Anterior cingulate cortex (tissue), 58 donors: ENCODE results near the gene RTN1.

Experiments
- DNase-seq, 58 donors: peaks; one replicate each; lab custom pipeline; 2025; lab: John Stamatoyannopoulos, UW

RTN1 gene

DNA sequence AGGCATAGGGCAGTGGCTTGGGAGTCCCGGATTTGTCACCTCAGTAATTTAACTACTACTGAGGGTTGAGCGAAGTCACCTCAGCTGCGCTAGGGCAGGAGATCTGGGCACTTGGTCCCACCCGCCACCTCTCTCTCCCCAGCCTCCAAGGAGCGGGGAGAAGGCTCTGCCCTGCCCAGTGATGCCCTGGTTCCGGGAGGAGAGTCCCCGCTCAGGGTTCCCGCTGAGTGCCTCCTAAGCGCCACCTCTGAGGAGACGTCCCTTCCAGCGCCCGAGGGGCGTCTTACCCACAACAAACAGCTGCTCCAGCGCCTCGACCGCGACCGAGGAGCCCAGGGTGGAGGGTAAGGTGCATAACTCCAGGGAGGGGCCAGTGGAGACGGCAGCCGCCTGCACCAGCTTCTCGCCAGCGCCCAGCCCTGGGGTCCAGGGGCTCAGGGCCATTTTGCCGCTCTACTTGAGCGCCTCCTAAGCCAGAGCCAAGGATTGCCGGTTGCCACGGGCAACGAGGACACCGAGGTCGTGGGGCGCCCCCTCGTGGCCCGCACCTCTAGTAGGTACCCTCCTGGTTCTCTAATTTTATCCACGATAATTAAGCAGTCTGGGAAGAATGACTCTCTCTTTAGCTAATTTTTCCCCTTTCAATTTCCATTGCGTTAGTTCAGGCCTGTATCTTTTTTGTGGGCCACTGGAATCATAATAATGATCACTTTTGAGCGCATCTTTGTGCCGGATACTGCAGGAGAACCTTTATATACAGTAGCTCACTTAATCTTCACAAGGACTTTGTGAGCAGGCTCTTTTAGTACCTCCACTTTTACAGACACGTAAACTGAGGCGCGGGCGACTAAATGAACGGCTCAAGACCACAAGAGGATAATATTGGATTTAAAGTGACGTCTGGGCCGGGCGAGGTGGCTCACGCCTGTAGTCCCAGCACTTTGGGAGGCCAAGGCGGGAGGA lies 294.0 kb downstream of the RTN1 start, which contains the start of gene CCDC175:
TSS of gene CCDC175 (minus strand) at position 481 of the 963 bp plus-strand sequence. CDS start at position 444, 37 bp downstream.
- peak in 56 of 58 donors; percentile 3 to 86 (median 56) for DNase-seq

DNA sequence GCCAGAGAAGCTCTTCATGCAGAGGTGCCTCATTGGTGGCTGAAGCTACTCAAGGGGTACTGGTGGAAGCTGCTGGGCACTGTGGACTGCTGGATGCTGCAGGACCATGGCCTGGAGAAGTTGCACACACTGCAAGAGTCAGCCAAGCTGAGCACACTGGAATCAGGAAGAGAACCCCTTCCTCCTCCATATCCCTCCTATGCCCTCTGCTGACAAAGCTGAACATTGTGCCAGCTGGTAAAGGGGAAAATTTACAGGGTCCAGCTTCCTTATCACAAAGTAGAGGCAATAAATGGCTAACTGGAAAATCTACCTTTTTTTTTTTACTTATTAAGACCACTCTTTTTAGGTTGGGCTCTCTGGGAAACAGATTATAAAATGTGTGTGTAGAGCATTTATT lies 300.5 kb downstream of the RTN1 start:
- no peak for DNase-seq

DNA sequence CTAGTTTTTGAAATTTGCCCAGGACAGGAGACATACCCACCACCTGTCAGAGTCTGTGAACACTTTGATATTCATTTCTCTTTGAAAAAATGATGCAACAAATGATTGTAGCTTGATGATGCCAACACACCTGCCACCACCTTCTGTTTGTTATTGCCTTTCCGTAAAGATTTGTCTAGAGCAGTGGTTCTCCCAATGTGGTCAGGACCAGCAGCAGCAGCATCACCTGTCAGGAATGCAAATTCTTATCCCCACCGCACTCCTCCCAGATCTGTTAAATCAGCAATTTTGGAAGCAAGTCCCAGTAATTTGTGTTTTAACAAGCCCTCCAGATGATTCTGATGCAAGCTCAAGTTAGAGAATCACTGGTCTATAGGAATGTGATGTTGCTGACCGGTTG lies 303.9 kb downstream of the RTN1 start:
- no peak for DNase-seq

DNA sequence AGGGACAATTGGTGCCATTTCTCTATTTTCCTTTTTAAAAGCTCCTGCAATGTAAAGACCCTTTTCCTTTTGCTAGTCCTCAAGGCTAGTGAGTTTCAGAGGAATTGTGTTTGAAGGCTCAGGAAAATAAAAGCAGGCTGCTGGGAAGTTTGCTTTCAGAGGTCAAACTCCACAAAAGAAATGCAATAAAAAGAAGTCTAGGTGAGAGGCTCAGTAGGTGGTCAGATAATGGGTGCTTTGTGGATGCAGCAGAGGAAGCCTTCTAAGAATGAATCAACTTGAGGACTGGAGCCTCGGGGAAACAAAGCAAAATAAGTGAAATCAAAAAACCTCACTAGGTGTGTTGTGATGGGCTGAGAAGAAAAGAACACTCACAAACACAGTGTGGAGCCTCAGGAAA lies 304.3 kb downstream of the RTN1 start:
- DNase-seq, result no peak

DNA sequence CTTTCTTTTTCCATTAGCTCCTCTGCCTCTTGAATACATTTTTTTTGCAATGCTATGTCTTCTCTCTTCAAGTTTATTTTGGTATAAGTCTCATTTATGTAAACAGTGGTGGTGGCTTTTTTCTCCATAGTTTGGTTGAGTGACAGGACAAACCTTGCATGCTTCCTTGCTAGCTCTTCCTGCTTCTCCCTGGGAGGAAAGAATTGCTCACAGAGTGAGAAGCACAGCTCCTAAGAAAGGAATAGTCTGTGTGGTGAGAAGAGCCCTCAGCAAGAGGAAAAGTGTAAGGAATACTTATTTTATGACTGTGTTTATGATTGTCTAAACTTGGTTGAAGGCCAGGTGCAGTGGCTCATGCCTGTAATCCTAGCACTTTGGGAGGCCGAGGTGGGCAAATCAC lies 305.5 kb downstream of the RTN1 start:
- no peak for DNase-seq

DNA sequence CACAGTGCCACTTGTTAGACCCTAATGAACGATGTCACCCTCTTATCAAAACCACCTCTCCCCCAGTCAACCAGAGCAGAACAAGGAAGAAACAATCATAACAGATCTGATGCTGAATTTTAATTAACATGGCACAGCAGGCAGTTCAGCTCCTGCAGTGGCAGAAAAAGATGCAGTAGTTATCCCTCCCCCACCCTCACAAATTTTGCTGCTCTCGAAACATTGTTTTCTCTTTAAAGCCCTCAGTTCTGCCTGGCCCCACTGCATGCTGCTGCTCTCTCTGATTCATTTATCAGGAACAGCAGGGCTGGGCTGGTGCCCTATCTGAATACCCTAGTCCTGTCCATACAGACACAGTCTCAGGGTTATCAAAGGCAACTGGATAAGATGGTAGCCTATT lies 306.2 kb downstream of the RTN1 start:
- no peak for DNase-seq

DNA sequence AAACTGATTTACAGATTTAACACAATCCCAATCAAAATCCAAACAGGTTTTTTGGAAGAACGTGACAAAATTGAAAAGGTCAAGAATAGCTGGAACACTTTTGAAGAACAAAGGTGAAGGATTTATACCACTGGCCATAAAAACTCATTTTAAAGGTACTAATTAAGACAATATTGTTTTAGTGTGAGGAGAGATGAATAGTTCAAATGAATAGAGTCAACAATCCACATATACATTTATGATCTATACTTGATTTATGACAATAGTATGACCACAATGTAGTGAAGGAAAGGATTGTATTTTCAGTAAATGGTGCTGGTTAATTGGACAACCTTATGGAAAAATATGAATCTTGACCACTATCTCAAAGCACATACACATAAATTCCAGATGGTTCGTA lies 323.3 kb downstream of the RTN1 start:
- no peak for DNase-seq
